ENCODE data around the gene PLAC8L1.

GRCh38 chr5:146078566-146078965, 26.8 kb downstream of the PLAC8L1 start:
- TF ChIP-seq REST (IDR thresholded peaks at IDR 0.05; ENCODE audit: insufficient read depth in 1 of 2, low read depth in 2 of 2, low read length in 2 of 2), result no peak
- no peak for TF ChIP-seq POLR2AphosphoS5 (IDR thresholded peaks at IDR 0.05; ENCODE audit: low read depth, low read length)
- TF ChIP-seq TAF1 (IDR thresholded peaks at IDR 0.05; ENCODE audit: borderline replicate concordance, insufficient read depth, low read length), result no peak
- no peak for TF ChIP-seq SIN3A (IDR thresholded peaks at IDR 0.05; ENCODE audit: borderline replicate concordance, insufficient read depth, low read length)
- TF ChIP-seq FOXP2 (optimal IDR thresholded peaks at IDR 0.05; ENCODE audit: borderline replicate concordance, extremely low read depth, extremely low read length, insufficient read depth), result no peak

All from PFSK-1 (cell line).